Left cardiac atrium (tissue), 4 donors: Measurements from ENCODE around the gene LDLR. TPM values are rescaled to one million over a fixed set of nuclear protein-coding genes. Genes with fewer than 3 reads are reported as not detected.
"Not testable (repeated sequence)": the region's sequence is repeated elsewhere in the genome, so short reads cannot be mapped to it uniquely, and the experiment has no call there.

Experiments used
- ATAC-seq, 2 donors: fragments of 200-7000 bp; cut with Tn5 transposase; one replicate each; pipeline ENCODE4 v1.9.1; 2020; ENCODE audit warnings: mild to moderate bottlenecking in 2 of 2, moderate library complexity in 2 of 2
- DNase-seq: peaks from one replicate; pipeline ENCODE4 v3.0.0-alpha.2; 2020
- intact Hi-C, 2 donors: fragments of 100-400 bp; cut with DNase I; formaldehyde crosslinking; loops; one replicate each; pipeline versions ENCODE4 v1.14.1 to v1.15.1; 2022 to 2023
- total RNA-seq, 2 donors: library from RNA; stranded (reverse); fragmentation: NEBNext Ultra II Directional; extraction: Animal tissue kit (Norgen Biotek cat#: 25700); gene quantifications; one replicate each; pipeline ENCODE4 v1.2.1, GENCODE V29; 2021
- donor health status: DM: no; HTN: yes; CAD: no.
- donor health status: DM: no; HTN: yes; CAD: no; lungs with severe emphysema.
- donor health status: DM: yes; HTN: yes; CAD: no.
- donor health status: Dilated cardiomyopathy.

Gene LDLR
- total RNA-seq, 2 donors from 2014 or later, result 24.4 to 80.0 TPM

DNA sequence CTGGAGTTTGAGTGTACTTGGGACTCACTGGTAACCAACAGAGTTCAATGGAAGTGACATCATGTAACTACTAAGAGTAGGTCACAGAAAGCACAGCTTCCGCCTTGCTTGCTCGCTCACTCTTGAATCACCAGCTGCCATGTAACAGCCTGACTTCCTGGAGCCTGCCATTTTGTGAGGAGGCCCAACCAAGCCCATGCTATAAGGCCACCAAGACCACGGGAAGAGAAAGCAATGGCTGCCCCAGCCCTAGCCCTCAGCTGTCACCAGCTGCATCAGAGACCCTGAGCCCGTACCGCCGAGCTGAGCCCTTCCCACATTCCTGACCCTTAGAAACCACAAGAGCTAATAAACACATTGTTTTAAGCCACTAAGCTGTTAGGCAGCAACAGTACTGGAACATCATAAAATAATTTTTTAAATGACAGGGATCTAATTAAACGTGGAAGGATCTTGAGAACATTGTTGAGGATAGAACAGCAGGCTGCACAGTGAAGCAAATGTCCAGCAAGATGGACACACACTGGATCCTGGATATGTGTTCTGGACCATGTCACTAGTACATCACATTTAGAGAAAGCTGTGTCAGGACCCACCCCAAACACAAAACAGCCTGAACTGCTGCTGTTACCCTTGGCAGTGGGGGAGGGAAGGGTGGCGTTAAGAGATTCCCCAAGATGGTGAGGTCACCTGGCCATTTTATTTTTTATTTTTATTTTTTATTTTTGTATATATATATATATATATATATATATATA, 21.7 kb upstream of the LDLR start:
- intact Hi-C loops, result no loop called here
- DNase-seq (no peak), ATAC-seq (no peak)

DNA sequence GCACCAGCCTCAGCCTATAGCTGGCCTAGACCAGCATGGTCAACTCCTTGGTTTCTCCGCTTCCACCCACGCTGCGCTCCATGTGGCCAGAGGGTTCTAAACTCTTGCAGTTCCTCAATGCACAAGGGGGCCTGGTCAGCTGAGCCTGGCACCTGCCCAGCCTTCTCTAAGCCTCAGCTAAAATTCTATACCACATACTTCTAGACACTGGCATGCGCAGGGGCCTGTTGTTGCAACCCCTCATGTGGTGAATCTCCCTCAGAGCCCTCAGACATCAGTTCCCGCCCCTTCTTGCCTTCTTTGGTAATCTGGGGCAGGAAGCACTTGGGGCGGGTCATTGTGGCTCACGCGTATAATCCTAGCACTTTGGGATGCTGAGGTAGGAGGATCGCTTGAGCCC, 19.7 kb upstream of the LDLR start:
- intact Hi-C loops, result no loop called here
- no peak for DNase-seq
- no peak for ATAC-seq

DNA sequence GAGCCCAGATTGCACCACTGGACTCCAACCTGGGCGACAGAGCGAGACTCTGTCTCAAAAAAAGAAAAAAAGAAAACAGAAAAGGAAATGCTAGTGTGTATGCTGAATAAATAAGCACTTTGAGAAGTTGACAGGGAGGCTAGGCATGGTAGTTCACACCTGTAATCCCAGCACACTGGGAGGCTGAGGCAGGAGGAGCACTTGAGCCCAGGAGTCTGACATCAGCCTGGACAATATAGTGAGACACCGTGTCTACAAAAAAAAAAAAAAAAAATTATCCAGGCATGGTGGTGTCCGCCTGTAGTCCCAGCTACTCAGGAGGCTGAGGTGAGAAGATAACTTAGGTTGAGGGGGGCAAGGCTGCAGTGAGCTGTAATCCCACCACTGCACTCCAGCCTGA, 19.1 kb upstream of the LDLR start:
- ATAC-seq, result no peak
- DNase-seq, result no peak
- intact Hi-C loops, result no loop called here

DNA sequence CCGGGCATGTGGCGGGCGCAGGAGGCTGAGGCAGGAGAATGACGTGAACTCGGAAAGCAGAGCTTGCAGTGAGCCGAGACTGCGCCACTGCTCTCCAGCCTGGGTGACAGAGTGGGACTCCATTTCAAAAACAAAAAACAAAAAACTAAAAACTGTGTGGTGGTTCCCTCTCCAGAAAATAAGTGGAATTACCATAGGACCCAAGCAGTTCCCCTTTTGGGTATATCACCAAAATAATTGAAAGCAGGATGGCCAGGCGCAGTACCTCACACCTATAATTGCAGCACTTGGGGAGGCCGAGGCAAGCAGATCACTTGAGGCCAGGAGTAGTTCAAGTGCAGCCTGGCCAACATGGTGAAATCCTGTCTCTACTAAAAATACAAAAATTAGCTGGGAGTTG, 15.7 kb upstream of the LDLR start:
- ATAC-seq, result no peak
- intact Hi-C loops, result no loop called here
- DNase-seq, result no peak

DNA sequence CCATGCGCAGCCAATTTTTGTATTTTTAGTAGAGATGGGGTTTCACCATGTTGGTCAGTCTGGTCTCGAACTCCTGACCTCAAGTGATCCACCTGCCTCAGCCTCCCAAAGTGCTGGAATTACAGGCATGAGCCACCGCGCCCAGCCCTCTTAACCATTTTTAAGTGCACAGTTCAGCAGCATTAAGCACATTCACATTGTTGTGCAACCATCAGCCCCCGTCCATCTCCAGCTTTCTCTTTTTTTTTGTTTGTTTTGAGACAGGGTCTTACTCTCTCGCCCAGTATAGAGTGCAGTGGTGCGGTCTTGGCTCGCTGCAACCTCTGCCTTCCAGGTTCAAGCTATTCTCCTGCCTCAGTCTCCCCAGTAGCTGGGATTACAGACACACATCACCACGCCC, 12.5 kb upstream of the LDLR start:
- DNase-seq, ATAC-seq, intact Hi-C loops: not testable (repeated sequence)

DNA sequence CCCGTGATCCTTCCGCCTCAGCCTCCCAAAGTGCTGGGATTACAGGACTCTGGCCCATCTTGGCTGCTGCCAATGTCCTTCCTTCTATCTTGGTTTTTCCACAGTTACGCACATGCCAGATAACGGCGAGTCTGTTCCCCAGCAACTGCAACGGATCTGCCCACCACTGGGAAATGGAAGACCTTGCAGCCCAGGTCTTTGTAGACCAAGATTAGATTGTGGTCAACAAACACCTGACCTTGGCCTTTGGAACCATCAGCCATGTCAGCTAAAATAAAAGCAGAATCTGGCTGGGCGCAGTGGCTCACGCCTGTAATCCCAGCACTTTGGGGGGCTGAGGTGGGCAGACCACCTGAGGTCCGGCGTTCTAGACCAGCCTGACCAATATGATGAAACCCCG, 10.4 kb upstream of the LDLR start:
- ATAC-seq (no peak), DNase-seq (no peak)
- intact Hi-C loops, result no loop called here

DNA sequence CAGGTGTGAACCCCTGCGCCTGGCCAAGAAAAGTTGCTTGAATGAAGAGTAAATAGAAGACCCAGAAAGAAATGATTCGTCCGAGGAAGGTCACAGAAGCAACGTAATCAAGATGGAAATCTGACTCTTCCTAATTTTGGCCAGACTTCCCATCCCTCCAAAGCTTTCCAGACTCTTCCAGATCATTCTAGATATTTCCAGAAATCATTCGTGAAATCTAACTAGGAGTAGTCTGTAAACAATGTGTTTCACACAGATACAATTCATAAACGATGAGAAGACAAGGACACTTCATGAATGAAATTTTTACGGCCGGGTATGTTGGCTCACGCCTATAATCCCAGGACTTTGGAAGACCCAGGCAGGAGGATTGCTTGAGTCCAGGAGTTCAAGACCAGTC, 9.3 kb upstream of the LDLR start:
- intact Hi-C loops, result no loop called here
- ATAC-seq (no peak), DNase-seq (no peak)

DNA sequence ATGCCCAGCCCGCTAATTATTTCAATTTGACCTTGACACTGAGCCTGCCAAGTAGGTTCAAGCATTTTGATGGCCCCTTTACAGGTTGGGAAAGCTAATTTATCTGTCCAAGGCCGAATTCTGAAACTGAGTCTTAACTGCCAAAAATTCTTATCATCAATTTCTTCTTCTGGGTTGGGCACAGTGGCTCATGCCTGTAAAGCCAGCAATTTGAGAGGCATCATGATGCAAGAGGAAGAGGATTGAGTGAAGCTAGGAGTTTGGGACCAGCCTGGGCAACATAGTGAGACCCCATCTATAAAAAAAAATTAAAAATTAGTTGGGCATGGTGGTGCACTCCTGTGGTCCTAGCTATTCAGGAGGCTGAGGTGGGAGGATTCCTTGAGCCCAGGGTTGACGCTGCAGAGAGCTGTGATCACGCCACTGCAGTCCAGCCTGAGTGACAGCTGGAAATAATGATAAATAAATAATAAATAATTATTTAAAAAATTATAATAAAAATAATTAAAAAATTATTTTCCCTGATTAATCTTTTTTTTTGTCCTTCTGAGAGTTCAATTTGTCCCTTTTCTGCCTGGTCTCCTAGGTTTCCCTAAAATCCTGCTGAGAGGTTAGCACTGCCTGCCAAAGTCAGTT, 1.3 kb upstream of the LDLR start:
- ATAC-seq (no peak), DNase-seq (no peak)
- intact Hi-C loops, result no loop called here

DNA sequence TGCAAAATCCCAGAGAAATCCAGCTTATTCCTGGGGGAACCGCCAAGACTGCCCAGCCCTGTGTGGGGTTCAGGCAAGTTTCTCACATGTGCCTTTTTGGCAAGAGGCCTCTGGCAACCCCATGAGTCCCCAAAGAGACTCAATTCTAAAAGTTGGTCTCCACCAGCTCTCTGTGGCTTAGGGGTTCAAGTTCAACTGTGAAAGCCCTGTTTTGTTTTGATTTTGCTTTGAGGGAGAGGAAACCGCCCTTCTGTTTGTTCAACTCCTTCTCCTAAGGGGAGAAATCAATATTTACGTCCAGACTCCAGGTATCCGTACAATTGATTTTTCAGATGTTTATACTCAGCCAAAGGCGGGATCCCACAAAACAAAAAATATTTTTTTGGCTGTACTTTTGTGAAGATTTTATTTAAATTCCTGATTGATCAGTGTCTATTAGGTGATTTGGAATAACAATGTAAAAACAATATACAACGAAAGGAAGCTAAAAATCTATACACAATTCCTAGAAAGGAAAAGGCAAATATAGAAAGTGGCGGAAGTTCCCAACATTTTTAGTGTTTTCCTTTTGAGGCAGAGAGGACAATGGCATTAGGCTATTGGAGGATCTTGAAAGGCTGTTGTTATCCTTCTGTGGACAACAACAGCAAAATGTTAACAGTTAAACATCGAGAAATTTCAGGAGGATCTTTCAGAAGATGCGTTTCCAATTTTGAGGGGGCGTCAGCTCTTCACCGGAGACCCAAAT, 583 bp upstream of the LDLR start:
- DNase-seq (peak; percentile 58), ATAC-seq (peak in 1 of 2 donors; percentile 6)
- intact Hi-C loops, result no loop called here

DNA sequence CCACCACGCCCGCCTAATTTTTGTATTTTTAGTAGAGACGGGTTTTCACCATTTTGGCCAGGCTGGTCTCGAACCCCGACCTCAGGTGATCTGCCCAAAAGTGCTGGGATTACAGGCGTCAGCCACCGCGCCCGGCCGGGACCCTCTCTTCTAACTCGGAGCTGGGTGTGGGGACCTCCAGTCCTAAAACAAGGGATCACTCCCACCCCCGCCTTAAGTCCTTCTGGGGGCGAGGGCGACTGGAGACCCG, 676 bp downstream of the LDLR start:
- intact Hi-C loops, DNase-seq: not testable (repeated sequence)
- ATAC-seq, result peak in 1 of 2 donors; percentile 0

DNA sequence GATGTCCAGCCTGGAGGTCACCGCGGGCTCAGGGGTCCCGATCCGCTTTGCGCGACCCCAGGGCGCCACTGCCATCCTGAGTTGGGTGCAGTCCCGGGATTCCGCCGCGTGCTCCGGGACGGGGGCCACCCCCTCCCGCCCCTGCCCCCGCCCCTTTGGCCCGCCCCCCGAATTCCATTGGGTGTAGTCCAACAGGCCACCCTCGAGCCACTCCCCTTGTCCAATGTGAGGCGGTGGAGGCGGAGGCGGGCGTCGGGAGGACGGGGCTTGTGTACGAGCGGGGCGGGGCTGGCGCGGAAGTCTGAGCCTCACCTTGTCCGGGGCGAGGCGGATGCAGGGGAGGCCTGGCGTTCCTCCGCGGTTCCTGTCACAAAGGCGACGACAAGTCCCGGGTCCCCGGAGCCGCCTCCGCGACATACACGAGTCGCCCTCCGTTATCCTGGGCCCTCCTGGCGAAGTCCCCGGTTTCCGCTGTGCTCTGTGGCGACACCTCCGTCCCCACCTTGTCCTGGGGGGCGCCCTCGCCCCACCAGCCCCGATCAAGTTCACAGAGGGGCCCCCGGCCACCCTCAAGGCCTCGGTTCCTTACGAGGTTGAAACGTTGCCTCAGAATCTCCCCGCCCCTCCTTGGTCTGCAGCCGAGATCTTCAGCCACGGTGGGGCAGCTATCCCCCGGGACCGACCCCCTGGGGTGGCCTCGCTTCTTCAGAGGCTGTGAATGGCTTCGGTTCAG, 1.2 kb downstream of the LDLR start:
- ATAC-seq (peak; percentile 89 to 94), DNase-seq (peak; percentile 99)
- intact Hi-C loops, result no loop called here

DNA sequence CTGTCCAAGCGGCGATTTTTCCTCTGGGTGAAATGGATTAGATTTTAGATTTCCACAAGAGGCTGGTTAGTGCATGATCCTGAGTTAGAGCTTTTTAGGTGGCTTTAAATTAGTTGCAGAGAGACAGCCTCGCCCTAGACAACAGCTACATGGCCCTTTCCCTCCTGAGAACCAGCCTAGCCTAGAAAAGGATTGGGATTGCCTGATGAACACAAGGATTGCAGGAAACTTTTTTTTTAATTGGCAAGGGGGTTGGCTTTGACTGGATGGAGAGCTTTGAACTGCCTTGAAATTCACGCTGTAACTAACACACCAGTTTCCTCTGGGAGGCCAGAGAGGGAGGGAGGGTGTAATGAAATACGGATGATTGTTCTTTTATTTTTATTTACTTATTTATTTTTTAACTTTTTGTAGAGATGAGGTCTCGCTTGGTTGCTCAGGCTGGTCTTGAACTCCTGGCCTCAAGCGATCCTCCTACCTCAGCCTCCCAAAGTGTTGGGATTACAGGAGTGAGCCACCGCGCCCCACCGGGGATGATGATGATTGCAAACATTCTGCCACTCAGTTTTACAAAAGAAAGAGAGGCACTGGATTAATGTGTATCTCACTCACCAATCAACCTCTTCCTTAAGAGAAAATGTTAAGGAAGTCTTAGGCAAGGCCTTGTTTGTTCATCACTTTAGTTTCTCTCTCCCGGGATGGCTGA, 1.9 kb downstream of the LDLR start:
- no peak for DNase-seq
- intact Hi-C loops, result no loop called here
- no peak for ATAC-seq

DNA sequence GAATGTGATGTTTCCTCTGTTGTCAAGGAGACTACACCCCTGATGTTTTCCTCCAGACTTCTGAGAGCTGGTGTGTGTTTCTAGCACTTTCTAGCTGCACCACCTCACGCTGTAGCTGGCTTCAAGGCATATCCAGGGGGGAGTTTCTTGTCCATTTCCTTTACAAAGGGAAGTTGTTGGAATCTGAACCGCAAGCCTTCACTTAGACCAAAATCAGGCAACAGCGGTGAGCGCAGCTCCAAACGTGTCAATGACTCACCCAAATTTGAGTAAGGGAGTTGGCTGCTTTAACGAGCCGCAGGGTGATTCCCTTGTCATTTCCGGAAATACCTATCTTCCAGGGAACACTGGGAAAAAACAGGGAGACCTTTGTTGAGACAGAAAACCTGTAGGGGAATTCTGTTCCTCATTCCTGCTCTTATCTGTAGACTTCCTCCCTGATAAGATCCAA, 2.5 kb downstream of the LDLR start:
- peak; percentile 69 for DNase-seq
- intact Hi-C loops, result no loop called here
- peak in 1 of 2 donors; percentile 8 for ATAC-seq

DNA sequence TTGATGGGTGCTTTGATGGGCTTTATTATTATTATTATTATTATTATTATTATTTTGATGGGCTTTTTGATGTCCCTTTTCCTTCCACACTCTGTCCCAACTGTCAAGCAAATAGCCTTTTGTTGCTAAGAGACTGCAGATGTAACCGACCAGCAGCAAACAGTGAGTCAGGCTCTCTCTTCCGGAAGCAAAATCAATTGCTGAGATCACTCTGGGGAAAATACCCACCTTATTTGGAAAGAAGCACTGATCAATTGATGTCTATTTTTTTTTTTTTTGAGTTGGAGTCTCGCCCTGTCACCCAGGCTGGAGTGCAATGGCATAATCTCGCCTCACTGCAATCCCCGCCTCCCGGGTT, 2.9 kb downstream of the LDLR start:
- DNase-seq (no peak), ATAC-seq (no peak)
- intact Hi-C loops, result no loop called here

DNA sequence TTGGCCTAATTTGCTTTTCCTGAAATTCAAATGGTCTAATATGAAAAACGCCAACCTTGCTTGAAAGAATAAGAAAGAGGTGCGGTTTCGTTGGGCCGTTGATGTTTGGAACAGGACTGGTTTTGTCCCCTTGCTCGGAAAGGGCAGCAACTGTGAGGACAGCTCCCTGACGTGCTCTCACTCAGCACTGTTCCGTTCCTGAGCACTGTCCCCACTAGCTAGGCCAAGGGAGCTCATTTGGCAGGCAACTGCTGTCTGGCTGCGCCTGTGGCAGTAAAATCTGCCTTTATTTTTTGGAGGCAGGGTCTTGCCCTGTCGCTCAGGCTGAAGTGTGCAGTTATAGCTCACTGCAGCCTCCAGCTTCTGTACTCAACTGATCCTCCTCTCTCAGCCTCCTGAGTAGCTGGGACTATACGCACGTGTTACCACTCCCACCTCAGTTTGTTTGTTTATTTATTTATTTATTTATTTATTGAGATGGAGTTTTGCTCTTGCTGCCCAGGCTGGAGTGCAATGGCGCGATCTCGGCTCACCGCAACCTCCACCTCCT, 4.5 kb downstream of the LDLR start:
- intact Hi-C loops, result no loop called here
- ATAC-seq (no peak), DNase-seq (no peak)

DNA sequence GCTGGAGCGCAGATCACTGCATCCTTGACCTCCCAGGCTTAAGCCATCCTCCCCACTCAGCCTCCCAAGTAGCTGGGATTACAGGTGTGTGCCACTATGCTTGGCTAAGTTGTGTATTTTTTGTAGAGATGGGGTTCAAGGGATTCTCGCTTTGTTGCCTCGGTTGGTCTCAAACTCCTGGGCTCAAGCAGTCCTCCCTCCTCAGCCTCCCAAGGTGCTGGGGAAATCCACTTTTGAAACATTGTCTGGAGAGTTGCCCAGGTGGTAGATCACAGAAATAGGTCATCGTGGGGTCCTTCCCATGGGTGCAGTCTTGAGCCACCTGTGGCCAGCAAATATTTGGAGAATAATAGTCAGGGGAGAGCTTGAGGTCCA, 5.2 kb downstream of the LDLR start:
- intact Hi-C loops, result no loop called here
- DNase-seq (no peak), ATAC-seq (no peak)

DNA sequence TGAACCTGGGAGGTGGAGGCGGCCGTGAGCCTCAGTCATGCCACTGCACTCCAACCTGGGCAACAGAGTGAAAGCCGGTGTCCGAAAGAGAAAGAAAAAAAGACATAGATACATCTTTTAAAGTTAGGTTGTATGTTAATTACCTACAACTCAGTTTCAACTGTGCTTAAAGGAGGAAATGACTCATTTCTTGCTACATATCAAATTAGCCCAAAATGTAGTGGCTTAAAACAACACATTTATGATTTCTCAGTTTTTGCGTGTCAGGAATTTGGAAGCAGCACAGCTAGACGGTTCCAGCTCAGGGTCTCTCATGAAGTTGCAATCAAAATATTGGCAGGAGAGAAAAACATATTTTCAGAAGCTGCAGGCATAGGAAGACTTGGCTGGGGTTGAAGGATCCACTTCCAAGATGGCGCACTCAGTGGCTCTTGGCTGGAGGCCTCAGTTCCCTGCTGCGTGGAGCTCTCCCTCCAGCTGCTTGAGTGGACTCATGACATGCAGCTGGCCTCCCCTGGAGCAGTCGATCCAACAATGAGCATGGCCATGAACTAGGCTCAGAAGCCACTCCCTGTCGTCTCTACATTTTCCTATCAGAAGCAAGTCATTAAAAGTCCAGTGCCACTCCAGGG, 7.1 kb downstream of the LDLR start:
- intact Hi-C loops, result no loop called here
- peak; percentile 74 for DNase-seq
- peak; percentile 68 to 69 for ATAC-seq

DNA sequence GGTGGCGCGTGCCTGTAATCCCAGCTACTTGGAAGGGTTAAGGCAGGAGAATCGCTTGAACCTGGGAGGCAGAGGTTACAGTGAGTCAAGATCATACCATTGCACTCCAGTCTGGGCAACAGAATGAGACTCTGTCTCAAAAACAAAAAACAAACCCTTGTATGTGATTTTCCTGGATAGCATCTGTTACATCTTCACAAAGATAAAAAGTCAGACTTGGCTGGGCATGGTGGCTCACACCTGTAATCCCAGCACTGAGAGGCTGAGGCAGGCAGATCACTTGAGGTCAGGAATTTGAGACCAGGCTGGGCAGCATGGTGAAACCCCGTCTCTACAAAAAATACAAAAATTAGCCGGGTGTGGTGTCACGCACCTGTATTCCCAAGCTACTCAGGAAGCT, 8.1 kb downstream of the LDLR start:
- intact Hi-C loops, ATAC-seq, DNase-seq: not testable (repeated sequence)

DNA sequence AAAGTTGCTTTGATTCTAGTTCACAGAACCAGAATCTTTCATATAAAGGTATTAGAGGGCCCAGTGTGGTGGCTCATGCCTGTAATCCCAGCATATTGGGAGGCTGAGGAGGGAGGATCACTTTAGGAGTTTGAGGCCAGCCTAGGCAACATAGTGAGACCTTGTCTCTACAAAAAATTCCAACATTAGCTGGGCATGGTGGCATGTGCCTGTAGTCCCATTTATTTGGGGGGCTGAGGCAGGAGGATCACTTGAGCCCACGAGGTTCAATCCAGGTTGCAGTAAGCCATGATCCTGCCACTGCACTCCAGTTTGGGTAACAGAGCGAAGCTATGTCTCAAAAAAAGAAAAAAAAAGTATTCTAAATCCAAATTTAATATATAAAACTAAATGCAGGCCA, 9.1 kb downstream of the LDLR start:
- no peak for ATAC-seq
- intact Hi-C loops, result no loop called here
- no peak for DNase-seq
